ENCODE results near the gene PKDCC. TPM values are rescaled to one million over a fixed set of nuclear protein-coding genes. Genes with fewer than 3 reads are reported as not detected.

Gene PKDCC
- total and polyA plus RNA-seq, 2 of the 13 experiments (the other 11 are each of a cell fraction or from before 2014, with no cell fraction given), result 52.6 to 58.8 TPM

DNA sequence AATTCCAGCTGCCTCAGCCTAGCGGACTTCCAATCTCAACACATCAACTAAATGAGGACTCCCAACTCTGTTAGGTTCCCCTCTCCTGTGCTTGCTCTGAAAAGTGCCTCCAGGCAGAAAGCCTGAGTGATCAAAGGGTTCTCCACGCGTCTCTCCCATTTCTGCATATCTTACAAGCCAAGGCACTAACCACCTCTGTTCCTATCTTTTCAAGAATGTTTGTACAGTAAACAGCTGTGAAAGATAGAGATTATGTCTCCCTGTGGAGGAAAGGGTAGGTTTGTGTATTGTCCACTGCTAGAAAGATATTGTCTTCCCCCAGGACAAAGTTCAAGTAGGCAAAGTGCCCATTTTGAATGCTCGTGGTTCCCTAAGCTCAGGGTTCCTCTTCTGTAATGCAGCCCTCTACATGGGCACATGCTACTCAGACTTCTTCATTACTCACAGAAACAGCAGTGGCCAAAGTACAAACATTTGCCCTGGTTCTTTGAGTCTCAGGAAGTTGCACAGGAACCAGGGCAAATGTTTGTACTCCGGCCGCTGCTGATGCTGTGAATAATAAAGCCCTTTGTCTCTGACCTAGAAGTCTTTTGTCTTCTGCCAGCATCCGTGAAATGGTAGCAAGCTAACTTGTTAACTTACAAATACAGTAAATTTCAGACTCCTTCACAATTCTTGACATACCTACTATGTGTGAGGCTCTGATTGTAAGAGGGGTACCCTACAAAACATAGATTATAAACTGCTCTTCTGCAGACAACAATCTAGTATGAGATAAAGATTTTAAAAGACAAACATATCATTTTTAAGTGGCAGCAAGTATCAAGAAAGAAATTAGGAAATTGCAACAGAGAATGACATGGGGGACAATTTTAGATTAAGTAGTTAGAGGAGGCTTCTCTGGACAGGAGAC, 44.5 kb downstream of the PKDCC start (continued):
- TF ChIP-seq, protein P1, sequence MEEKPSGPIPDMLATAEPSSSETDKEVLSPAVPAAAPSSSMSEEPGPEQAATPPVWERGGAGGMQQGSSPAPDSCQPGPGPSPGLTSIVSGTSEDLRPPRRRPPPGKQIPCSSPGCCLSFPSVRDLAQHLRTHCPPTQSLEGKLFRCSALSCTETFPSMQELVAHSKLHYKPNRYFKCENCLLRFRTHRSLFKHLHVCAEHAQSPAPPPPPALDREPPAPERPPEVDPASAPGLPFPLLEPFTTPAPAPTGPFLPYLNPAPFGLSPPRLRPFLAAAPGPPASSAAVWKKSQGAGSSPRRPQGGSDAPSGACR (CRISPR knock-in tag; IDR thresholded peaks at IDR 0.05), result 0 out of 2 replicates have a peak, but pooled peaks have one; percentile 60
- TF ChIP-seq ZNF543 (CRISPR knock-in tag; IDR thresholded peaks at IDR 0.05), result no peak
- no peak for TF ChIP-seq ZNF883 (CRISPR knock-in tag; IDR thresholded peaks at IDR 0.05; ENCODE audit: not compliant biosample characterization)
- TF ChIP-seq, protein P2, sequence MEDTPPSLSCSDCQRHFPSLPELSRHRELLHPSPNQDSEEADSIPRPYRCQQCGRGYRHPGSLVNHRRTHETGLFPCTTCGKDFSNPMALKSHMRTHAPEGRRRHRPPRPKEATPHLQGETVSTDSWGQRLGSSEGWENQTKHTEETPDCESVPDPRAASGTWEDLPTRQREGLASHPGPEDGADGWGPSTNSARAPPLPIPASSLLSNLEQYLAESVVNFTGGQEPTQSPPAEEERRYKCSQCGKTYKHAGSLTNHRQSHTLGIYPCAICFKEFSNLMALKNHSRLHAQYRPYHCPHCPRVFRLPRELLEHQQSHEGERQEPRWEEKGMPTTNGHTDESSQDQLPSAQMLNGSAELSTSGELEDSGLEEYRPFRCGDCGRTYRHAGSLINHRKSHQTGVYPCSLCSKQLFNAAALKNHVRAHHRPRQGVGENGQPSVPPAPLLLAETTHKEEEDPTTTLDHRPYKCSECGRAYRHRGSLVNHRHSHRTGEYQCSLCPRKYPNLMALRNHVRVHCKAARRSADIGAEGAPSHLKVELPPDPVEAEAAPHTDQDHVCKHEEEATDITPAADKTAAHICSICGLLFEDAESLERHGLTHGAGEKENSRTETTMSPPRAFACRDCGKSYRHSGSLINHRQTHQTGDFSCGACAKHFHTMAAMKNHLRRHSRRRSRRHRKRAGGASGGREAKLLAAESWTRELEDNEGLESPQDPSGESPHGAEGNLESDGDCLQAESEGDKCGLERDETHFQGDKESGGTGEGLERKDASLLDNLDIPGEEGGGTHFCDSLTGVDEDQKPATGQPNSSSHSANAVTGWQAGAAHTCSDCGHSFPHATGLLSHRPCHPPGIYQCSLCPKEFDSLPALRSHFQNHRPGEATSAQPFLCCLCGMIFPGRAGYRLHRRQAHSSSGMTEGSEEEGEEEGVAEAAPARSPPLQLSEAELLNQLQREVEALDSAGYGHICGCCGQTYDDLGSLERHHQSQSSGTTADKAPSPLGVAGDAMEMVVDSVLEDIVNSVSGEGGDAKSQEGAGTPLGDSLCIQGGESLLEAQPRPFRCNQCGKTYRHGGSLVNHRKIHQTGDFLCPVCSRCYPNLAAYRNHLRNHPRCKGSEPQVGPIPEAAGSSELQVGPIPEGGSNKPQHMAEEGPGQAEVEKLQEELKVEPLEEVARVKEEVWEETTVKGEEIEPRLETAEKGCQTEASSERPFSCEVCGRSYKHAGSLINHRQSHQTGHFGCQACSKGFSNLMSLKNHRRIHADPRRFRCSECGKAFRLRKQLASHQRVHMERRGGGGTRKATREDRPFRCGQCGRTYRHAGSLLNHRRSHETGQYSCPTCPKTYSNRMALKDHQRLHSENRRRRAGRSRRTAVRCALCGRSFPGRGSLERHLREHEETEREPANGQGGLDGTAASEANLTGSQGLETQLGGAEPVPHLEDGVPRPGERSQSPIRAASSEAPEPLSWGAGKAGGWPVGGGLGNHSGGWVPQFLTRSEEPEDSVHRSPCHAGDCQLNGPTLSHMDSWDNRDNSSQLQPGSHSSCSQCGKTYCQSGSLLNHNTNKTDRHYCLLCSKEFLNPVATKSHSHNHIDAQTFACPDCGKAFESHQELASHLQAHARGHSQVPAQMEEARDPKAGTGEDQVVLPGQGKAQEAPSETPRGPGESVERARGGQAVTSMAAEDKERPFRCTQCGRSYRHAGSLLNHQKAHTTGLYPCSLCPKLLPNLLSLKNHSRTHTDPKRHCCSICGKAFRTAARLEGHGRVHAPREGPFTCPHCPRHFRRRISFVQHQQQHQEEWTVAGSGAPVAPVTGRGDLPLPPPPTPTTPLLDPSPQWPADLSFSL (CRISPR knock-in tag; IDR thresholded peaks at IDR 0.05), result no peak
- TF ChIP-seq, protein P3, sequence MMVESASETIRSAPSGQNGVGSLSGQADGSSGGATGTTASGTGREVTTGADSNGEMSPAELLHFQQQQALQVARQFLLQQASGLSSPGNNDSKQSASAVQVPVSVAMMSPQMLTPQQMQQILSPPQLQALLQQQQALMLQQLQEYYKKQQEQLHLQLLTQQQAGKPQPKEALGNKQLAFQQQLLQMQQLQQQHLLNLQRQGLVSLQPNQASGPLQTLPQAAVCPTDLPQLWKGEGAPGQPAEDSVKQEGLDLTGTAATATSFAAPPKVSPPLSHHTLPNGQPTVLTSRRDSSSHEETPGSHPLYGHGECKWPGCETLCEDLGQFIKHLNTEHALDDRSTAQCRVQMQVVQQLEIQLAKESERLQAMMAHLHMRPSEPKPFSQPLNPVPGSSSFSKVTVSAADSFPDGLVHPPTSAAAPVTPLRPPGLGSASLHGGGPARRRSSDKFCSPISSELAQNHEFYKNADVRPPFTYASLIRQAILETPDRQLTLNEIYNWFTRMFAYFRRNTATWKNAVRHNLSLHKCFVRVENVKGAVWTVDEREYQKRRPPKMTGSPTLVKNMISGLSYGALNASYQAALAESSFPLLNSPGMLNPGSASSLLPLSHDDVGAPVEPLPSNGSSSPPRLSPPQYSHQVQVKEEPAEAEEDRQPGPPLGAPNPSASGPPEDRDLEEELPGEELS (CRISPR knock-in tag; IDR thresholded peaks at IDR 0.05), result peak; percentile 92
- peak; percentile 95 for TF ChIP-seq FOXJ3 (CRISPR knock-in tag; IDR thresholded peaks at IDR 0.05; ENCODE audit: borderline replicate concordance)
- peak; percentile 86 for TF ChIP-seq GFI1 (CRISPR knock-in tag; IDR thresholded peaks at IDR 0.05; ENCODE audit: borderline replicate concordance)
- TF ChIP-seq ZNF343 (CRISPR knock-in tag; IDR thresholded peaks at IDR 0.05), result no peak
- TF ChIP-seq, protein P4, sequence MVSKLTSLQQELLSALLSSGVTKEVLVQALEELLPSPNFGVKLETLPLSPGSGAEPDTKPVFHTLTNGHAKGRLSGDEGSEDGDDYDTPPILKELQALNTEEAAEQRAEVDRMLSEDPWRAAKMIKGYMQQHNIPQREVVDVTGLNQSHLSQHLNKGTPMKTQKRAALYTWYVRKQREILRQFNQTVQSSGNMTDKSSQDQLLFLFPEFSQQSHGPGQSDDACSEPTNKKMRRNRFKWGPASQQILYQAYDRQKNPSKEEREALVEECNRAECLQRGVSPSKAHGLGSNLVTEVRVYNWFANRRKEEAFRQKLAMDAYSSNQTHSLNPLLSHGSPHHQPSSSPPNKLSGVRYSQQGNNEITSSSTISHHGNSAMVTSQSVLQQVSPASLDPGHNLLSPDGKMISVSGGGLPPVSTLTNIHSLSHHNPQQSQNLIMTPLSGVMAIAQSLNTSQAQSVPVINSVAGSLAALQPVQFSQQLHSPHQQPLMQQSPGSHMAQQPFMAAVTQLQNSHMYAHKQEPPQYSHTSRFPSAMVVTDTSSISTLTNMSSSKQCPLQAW (CRISPR knock-in tag; IDR thresholded peaks at IDR 0.05), result peak; percentile 46; the same call in 1 of the 2 replicates
- peak; percentile 58 for TF ChIP-seq ZNF781 (CRISPR knock-in tag; IDR thresholded peaks at IDR 0.05; ENCODE audit: borderline replicate concordance, not compliant biosample characterization)
- no peak for TF ChIP-seq SMAD9 (CRISPR knock-in tag; IDR thresholded peaks at IDR 0.05)
- TF ChIP-seq ZNF614 (CRISPR knock-in tag; IDR thresholded peaks at IDR 0.05; ENCODE audit: borderline replicate concordance), result peak; percentile 97
- TF ChIP-seq ZNF124 (CRISPR knock-in tag; IDR thresholded peaks at IDR 0.05), result 0 out of 2 replicates have a peak, but pooled peaks have one; percentile 64
- peak; percentile 22; the same call in 1 of the 2 replicates for TF ChIP-seq ZNF441 (CRISPR knock-in tag; IDR thresholded peaks at IDR 0.05; ENCODE audit: borderline replicate concordance)
- TF ChIP-seq GATA4 (IDR thresholded peaks at IDR 0.05; ENCODE audit: borderline replicate concordance, low read depth), result peak; percentile 65; the same call in 1 of the 2 replicates
- TF ChIP-seq TP53 (CRISPR knock-in tag; conservative IDR thresholded peaks at IDR 0.05), result peak; percentile 49; the same call in 1 of the 2 replicates

Measured in HepG2 (cell line).